ENCODE data around the gene MYO16. TPM values are rescaled to one million over a fixed set of nuclear protein-coding genes. Genes with fewer than 3 reads are reported as not detected.

Gene MYO16
- total RNA-seq, 2 donors from 2014 or later = 0.42 TPM; not detected in 1

DNA sequence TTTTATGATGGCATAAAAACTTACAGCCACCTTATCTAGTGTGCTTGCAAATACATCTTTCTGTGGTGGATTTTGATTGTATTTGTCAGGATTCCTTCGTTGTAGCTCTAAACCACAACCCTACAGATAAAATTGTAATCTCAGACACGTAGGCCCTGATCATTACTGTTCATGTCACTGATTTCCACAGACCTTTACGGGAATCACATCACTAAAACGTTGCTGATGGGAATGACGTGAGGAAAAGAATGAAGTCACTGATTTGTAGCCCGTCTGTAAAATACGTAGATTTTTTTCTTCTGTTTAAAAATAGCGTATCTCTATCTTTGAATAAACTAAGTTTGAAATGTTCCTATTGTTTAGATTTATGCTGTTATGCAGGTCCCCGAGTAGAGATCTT lies 399.2 kb downstream of the MYO16 start:
- Histone ChIP-seq H3K4me1 (ENCODE audit: control insufficient read depth in 1 of 2, low read depth in 2 of 2) (no peaks in the 10 kb centered on the region), H3K27ac (no peak overlapping the region), H3K9me3 (no peaks in the 10 kb centered on the region), H3K27me3 (replicated peaks; ENCODE audit: insufficient read depth) (no peaks in the 10 kb centered on the region), H3K36me3 (no peaks in the 10 kb centered on the region), H3K4me3 (no peak overlapping the region)
- ATAC-seq (ENCODE audit: insufficient number of reproducible peaks, low FRiP score, low read depth) (no peak), DNase-seq (ENCODE audit: low spot score) (no peak)
- TF ChIP-seq, protein P1, sequence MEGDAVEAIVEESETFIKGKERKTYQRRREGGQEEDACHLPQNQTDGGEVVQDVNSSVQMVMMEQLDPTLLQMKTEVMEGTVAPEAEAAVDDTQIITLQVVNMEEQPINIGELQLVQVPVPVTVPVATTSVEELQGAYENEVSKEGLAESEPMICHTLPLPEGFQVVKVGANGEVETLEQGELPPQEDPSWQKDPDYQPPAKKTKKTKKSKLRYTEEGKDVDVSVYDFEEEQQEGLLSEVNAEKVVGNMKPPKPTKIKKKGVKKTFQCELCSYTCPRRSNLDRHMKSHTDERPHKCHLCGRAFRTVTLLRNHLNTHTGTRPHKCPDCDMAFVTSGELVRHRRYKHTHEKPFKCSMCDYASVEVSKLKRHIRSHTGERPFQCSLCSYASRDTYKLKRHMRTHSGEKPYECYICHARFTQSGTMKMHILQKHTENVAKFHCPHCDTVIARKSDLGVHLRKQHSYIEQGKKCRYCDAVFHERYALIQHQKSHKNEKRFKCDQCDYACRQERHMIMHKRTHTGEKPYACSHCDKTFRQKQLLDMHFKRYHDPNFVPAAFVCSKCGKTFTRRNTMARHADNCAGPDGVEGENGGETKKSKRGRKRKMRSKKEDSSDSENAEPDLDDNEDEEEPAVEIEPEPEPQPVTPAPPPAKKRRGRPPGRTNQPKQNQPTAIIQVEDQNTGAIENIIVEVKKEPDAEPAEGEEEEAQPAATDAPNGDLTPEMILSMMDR (IDR thresholded peaks at IDR 0.05) = no peak

- TF ChIP-seq, protein P1 (IDR thresholded peaks at IDR 0.05) = no peak
Observed at GRCh38 chr13:109033090-109033489, 403.7 kb downstream of the MYO16 start.

DNA sequence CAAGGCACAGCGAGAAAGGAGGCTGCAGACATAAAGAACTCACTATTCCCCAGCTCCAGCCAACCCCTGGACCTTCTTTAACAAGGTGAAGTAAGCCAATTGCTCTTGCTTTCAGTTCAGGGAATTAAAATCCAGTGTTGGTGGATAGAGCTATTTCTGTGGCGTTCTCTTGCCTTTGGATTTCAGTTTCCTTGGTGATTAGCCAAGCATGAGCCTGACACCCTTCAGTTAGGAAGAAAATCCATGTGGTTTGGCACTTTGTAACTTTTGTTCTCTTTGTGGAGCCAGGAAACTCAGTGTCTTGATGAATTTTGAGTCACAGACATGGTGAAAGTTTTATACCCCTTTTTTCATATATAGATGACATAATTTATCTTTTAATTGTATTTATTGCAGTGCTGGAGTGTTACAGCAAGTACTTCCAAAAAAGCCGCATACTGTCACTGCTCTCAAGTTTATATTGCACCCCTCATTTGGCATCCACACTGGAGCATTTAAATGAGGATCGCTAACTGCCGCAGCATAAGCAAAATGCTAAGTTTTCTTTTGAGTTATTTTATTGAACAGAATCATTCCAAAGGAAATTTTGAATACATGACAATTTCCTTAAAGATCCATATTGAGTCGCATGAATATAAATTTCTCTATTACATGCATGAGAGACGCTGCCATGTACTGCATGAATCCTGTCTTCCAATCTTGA lies 406.8 kb downstream of the MYO16 start:
- H3K27me3 ChIP-seq (replicated peaks; ENCODE audit: insufficient read depth) = no peaks in the 10 kb centered on the region
- H3K36me3 ChIP-seq = no peaks in the 10 kb centered on the region
- TF ChIP-seq, protein P1 (IDR thresholded peaks at IDR 0.05) = no peak
- H3K4me1 ChIP-seq (ENCODE audit: control insufficient read depth in 1 of 2, low read depth in 2 of 2) = no peaks in the 10 kb centered on the region
- no peak overlapping the region for H3K4me3 ChIP-seq
- no peak for DNase-seq (ENCODE audit: low spot score)
- no peaks in the 10 kb centered on the region for H3K9me3 ChIP-seq
- ATAC-seq (ENCODE audit: insufficient number of reproducible peaks, low FRiP score, low read depth) = no peak
- no peak overlapping the region for H3K27ac ChIP-seq

More at GRCh38 chr13:109033090-109033489, 403.7 kb downstream of the MYO16 start:
- ATAC-seq (ENCODE audit: insufficient number of reproducible peaks, low FRiP score, low read depth) (no peak), DNase-seq (ENCODE audit: low spot score) (no peak)
- Histone ChIP-seq H3K4me1 (ENCODE audit: control insufficient read depth in 1 of 2, low read depth in 2 of 2) (no peaks in the 10 kb centered on the region), H3K27ac (no peak overlapping the region), H3K4me3 (no peak overlapping the region), H3K9me3 (no peaks in the 10 kb centered on the region), H3K27me3 (replicated peaks; ENCODE audit: insufficient read depth) (no peaks in the 10 kb centered on the region), H3K36me3 (no peaks in the 10 kb centered on the region)

GRCh38 chr13:109043636-109044035 lies 414.2 kb downstream of the MYO16 start:
- ATAC-seq (ENCODE audit: insufficient number of reproducible peaks, low FRiP score, low read depth) (no peak), DNase-seq (ENCODE audit: low spot score) (no peak)
- no peaks in the 10 kb centered on the region for H3K36me3 ChIP-seq
- H3K4me3 ChIP-seq = no peak overlapping the region
- no peaks in the 10 kb centered on the region for H3K9me3 ChIP-seq
- no peak overlapping the region for H3K27ac ChIP-seq
- H3K4me1 ChIP-seq (ENCODE audit: control insufficient read depth in 1 of 2, low read depth in 2 of 2) = no peaks in the 10 kb centered on the region
- TF ChIP-seq, protein P1 (IDR thresholded peaks at IDR 0.05) = no peak
- no peaks in the 10 kb centered on the region for H3K27me3 ChIP-seq (replicated peaks; ENCODE audit: insufficient read depth)

DNA sequence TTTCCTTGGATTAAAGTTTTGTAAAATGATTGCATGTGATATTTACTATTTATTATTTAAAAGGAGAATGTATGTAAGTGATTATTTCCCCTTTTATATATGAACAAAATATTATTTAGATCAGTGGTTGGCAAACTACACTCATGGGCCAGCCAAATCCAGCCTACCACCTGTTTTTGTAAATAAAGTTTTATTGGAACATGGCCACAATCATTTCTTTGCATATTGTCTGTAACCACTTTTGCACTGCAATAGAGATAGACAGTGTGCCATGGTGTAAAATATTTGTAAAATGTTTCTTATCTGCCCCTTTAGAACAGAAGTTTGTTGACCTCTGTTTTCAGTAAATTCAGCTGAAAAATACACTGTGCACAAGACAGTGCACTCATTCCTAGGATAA lies 426.4 kb downstream of the MYO16 start:
- Histone ChIP-seq H3K4me1 (ENCODE audit: control insufficient read depth in 1 of 2, low read depth in 2 of 2) (no peaks in the 10 kb centered on the region), H3K27me3 (replicated peaks; ENCODE audit: insufficient read depth) (no peaks in the 10 kb centered on the region)
- DNase-seq (ENCODE audit: low spot score) = no peak

More for the DNA sequence above, 426.4 kb downstream of the MYO16 start:
- TF ChIP-seq, protein P1 (IDR thresholded peaks at IDR 0.05) = no peak
- ATAC-seq (ENCODE audit: insufficient number of reproducible peaks, low FRiP score, low read depth) = no peak
- no peaks in the 10 kb centered on the region for H3K9me3 ChIP-seq
- H3K27ac ChIP-seq = no peak overlapping the region
- no peak overlapping the region for H3K4me3 ChIP-seq
- H3K36me3 ChIP-seq = no peaks in the 10 kb centered on the region

Data from thoracic aorta (tissue), 2 donors.